Measurements from ENCODE around the gene SALL1. TPM values are rescaled to one million over a fixed set of nuclear protein-coding genes. Genes with fewer than 3 reads are reported as not detected.

SALL1 gene
- total RNA-seq, 1 experiment from 2014 or later = not detected

GRCh38 chr16:51111759-51112158, 39.3 kb downstream of the SALL1 start:
- DNase-seq (ENCODE audit: low read depth) = no peak

DNA sequence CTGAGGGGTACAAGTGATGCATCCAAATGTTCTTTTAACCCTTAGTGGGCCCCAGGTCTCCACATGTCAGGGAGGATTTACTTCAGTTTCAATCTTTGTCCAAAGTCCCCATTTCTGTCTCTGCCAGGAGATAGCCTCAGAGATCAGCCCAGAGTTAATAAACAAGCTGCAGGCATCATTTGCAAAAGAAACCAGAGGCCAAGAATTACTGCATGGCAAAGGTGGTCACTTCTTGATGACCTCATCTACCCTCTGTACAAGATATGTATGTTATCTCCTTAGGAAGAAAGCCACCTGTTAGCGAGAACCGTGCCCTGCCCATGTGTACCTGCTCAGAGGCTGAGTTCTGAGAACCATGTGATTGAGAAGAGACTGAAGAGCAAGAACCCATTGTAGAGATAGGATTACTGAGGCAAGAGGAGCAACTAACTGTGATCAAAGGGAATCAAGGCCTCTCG, 40.3 kb downstream of the SALL1 start:
- DNase-seq (ENCODE audit: low read depth) = no peak

GRCh38 chr16:51109173-51109572, 41.9 kb downstream of the SALL1 start:
- DNase-seq (ENCODE audit: low read depth) = no peak

- DNase-seq (ENCODE audit: low read depth) = no peak
Observed at GRCh38 chr16:51107742-51108141, 43.3 kb downstream of the SALL1 start.

- no peak for DNase-seq (ENCODE audit: low read depth)
Observed at GRCh38 chr16:51106535-51106934, 44.5 kb downstream of the SALL1 start.

DNA sequence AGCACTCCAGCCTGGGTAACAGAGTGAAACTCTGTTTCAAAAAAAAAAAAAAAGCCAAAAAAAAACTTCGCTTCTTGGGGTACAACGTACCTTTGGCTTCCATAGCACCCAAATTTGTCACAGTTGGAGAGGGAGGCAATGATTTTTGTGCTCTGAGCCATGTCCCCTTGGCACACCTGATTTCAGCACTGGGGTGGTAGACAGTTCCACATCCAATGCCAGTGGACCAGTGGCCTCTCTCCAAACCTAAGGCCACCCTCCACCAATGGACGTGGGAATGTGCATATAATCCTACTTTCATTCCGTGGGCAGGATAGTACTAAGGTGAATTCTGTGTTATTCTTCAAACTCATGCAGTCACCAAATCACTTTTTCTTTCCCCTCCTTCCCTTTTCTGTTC, 47.5 kb downstream of the SALL1 start:
- DNase-seq (ENCODE audit: low read depth) = no peak

DNA sequence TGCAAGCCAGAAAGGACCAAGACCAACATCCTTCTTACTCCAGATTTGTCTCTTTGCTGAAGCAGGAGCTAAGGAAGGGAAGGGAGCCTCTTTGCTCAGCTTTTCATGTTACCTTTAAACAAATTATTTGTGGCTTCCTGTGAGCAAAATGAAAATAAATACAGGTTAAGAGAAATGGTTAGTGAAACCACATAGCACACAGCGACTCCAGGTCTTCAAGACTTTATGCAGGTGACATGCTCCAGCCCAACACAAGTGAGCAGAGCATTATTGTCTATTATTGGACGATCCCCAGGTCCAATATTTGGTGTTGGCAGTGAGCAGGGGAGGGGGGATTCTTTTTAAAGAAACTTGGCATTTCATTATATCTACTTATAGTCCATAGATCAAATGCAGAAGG, 53.3 kb downstream of the SALL1 start:
- no peak for DNase-seq (ENCODE audit: low read depth)

GRCh38 chr16:51095890-51096626, 55.0 kb downstream of the SALL1 start:
- DNase-seq (ENCODE audit: low read depth) = no peak

DNA sequence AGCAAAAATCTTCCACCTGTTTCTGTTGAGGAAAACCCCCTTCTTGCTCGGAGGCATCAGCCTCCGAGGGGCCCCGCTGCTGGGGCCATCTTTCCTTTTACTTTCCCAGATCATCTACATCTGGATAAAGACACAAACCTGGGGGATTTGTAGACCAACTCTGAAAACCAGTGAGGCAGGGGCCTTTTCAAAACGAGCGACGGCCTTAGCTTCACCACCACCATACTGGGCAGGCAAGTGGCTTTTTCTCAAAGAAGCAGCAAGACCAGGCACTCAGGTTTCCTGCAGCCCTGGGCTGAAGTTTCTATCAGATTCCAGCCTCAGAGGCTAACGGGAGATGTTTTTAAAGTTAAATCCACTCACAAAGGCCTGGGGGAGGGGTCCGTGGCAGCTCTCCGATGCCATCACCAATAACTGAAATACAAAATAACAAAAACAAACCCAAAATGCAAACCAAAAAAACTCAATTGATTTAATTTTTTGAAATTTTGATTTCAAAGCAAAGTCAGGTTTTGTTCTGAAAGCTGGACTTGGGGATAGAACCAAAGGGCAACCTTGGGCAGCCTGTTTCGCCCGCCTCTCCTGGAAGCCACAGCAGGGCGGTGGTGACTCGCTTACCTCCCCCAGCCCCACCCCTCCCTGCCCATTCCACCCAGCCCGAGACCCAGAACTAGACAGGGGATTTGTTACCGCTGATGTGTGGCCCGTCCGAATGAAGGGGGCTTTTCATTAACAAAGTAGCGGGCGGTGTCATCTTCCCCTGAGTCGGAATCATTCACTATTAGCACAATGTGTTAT, 55.8 kb downstream of the SALL1 start:
- no peak for DNase-seq (ENCODE audit: low read depth)

DNA sequence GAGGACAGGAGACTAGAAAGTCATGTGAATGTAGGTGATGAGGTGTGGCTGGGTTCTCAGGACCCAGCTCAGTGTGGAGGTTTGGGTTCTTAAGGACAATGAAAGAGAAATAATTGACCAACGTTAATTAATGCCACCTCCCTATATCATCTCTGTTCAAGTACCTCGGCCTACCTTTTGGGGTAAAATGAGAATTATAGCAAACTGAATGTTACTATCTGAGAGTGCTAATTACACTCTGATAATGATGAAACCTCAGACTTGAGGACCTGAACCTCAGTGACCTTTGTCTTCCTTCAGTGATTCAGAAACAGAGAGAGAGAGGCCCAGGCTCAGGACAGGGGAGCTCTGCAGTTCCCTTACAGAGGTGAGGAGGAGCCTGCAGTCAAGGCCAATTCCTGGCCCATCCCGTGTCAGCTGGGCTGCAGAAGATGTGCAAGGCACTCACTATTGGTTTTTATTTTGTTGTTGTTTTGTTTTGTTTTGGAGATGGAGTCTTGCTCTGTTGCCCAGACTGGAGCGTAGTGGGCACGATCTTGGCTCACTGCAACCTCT, 57.3 kb downstream of the SALL1 start:
- DNase-seq (ENCODE audit: low read depth) = no peak

Data from LHCN-M2 (cell line).